Pancreas (tissue), 10 donors: ENCODE measurements around the gene CCDC106. TPM values are rescaled to one million over a fixed set of nuclear protein-coding genes. Genes with fewer than 3 reads are reported as not detected.

ENCODE experiments used
- ATAC-seq, 4 donors: fragments of 200-7000 bp; cut with Tn5 transposase; one replicate each; pipeline versions ENCODE4 v1.8.0 to v1.9.1; 2020; ENCODE audit warnings: mild to moderate bottlenecking in 4 of 4, moderate library complexity in 4 of 4
- DNase-seq, 6 donors: peaks; one replicate each; pipeline ENCODE4 v3.0.0-alpha.2; 2020
- FAIRE-seq: peaks from 2 replicates; lab custom pipeline; 2012; peaks lifted over from hg19 to GRCh38; lab: Jason Lieb, UNC
- H3K27ac ChIP-seq, 4 donors: fragments of 200-600 bp; sonication (generic); 1 replicate in 3 of 4; 2 replicates in 1 of 4; pipeline versions ENCODE4 v1.5.0 to v1.8.0; 2020
- H3K27me3 ChIP-seq, 4 donors: fragments of 200-600 bp; one replicate each; pipeline ENCODE4 v1.8.0; 2021
- H3K36me3 ChIP-seq, 3 donors: fragments of 200-600 bp; sonication (generic) in 1 of 3; one replicate each; pipeline versions ENCODE4 v1.5.0 to v1.8.0; 2020 to 2021
- H3K4me1 ChIP-seq, 3 donors: fragments of 200-600 bp; one replicate each; pipeline ENCODE4 v1.8.0; 2021
- H3K4me3 ChIP-seq, 4 donors: fragments of 200-600 bp; sonication (generic) in 2 of 4; one replicate each; pipeline versions ENCODE4 v1.5.0 to v1.8.0; 2020 to 2021
- H3K9me3 ChIP-seq, 4 donors: fragments of 200-600 bp; one replicate each; pipeline ENCODE4 v1.8.0; 2021
- WGBS, 2 donors: extraction: QIAGEN DNeasy Blood & Tissue Kit; methylation state at CpG; one replicate each; pipeline ENCODE4 v1.1.7; 2013; 5-methylcytosine and 5-hydroxymethylcytosine counted together
- intact Hi-C, 3 donors: fragments of 100-400 bp; cut with DNase I; formaldehyde crosslinking; loops; one replicate each; pipeline versions ENCODE4 v1.11.1 to v1.14.2; 2022
- polyA plus RNA-seq, 2 donors: library from polyadenylated mRNA; stranded (reverse); fragments of 200-250 nt; gene quantifications; one replicate each; pipeline ENCODE4 v1.2.3, GENCODE V29; 2013
- total RNA-seq, 6 donors: library from RNA; stranded (reverse); fragmentation: NEBNext Ultra II Directional in 4 of 6; extraction: Animal tissue kit (Norgen Biotek cat#: 25700) in 4 of 6; gene quantifications; one replicate each; pipeline versions ENCODE4 v1.2.1 to v1.2.4, GENCODE V29; 2021 to 2023
- TF ChIP-seq, protein P1 (sequence below), 4 donors: fragments of 200-600 bp; sonication (generic) in 3 of 4; IDR thresholded peaks; one replicate each; pipeline versions ENCODE4 v1.5.0 to v1.8.0; 2021; ENCODE audit warnings: antibody characterized with exemption in 4 of 4
- donor health status: healthy with polysubstance abuse.
- donor health status: DM: no; HTN: no; CAD: no; lungs with moderate emphysema.
- donor health status: DM: no; HTN: no; CAD: no.
- donor health status: control.
- donor health status: control.
- donor health status: Bipolar disorder and iron deficiency.
- donor health status: DM: yes; HTN: yes; CAD: no.
- donor health status: DM: no; HTN: no; CAD: no.
- donor health status: DM: no; HTN: no; CAD: no.
- donor health status: DM: yes; HTN: yes; CAD: no.

The CCDC106 gene
- total and polyA plus RNA-seq, 8 donors = 3.2 to 22.8 (median 5.4) TPM

DNA sequence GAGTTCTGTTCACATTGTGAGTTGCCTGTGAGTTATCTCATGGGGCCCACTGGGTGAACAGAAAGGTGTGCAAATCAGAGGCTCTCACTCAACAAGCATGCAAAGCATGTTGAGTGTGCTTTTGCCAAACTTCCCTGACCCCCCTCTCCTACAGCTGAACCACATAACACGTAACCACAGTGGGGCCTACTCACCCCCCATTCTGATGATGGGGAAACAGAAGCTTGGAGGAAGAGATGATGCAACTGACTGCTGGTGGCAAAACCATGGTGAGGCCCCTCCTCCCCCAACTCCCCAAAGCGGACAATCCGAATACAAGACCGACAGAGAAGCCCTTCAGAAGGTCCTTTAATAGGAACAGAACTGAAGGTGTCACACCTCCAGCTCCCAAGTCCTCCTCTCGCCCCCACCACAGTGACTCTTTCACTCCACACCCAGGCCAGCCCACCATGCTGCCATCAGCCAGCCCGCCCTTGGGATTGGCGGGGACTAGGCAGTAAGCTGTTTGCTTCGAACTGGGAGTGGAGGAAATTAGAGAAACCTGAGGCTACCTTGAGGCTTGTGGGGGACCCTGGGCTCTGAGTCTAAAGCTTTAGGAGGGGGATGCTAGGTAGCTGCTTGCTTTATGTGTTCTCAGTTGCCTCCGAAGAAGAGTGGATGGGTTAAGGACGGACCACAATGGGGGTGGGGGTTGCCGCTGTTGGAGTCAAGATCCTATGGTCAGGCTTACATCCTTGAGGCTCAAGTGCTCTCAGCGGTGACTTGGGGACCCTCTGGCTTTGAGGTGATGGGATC, 27.4 kb upstream of the CCDC106 start:
- H3K27me3 ChIP-seq = no peaks in the 10 kb centered on the region
- TF ChIP-seq, protein P1, sequence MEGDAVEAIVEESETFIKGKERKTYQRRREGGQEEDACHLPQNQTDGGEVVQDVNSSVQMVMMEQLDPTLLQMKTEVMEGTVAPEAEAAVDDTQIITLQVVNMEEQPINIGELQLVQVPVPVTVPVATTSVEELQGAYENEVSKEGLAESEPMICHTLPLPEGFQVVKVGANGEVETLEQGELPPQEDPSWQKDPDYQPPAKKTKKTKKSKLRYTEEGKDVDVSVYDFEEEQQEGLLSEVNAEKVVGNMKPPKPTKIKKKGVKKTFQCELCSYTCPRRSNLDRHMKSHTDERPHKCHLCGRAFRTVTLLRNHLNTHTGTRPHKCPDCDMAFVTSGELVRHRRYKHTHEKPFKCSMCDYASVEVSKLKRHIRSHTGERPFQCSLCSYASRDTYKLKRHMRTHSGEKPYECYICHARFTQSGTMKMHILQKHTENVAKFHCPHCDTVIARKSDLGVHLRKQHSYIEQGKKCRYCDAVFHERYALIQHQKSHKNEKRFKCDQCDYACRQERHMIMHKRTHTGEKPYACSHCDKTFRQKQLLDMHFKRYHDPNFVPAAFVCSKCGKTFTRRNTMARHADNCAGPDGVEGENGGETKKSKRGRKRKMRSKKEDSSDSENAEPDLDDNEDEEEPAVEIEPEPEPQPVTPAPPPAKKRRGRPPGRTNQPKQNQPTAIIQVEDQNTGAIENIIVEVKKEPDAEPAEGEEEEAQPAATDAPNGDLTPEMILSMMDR (IDR thresholded peaks at IDR 0.05) = no peak
- ATAC-seq (no peak), FAIRE-seq (no peak), DNase-seq (peak in 1 of 6 donors; percentile 20)
- H3K27ac ChIP-seq = no peak overlapping the region
- WGBS, 2 donors = 93 to 94% methylated on average over 12 of the region's 12 CpGs
- intact Hi-C loops = no loop called here
- H3K4me1 ChIP-seq = peaks cover 0 to 6% (median 0%) of the 10 kb centered on the region in 3 donors
- H3K36me3 ChIP-seq = peaks cover 0 to 24% (median 0%) of the 10 kb centered on the region in 3 donors
- no peaks in the 10 kb centered on the region for H3K9me3 ChIP-seq
- no peak overlapping the region for H3K4me3 ChIP-seq

DNA sequence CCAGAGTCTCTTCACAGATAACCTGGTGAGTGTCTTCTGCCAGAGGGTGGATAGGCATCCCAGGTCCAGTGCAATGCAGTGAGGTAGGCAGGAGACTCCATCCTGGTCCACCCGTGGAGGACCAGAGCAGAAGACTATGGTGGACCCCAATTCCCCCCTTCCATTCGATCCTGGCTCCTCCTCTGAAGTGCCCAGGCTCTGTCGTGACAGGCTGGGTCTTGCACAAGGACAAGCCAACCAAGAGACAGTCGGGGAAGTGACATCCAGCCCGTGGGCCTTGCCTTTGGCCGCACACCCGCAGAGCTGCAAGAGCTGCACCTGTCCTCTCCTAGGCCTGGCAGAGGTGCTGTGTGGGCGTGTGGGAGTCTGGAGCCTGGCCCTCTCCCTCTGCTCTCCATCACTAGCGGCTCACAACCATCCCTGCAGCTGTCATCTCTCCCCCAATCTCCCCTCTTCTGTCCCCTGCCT, 26.8 kb upstream of the CCDC106 start:
- Histone ChIP-seq H3K36me3 (peaks cover 0 to 19% (median 0%) of the 10 kb centered on the region in 3 donors), H3K27ac (no peak overlapping the region), H3K27me3 (no peaks in the 10 kb centered on the region), H3K4me3 (no peak overlapping the region), H3K4me1 (peaks cover 0 to 6% (median 0%) of the 10 kb centered on the region in 3 donors), H3K9me3 (no peaks in the 10 kb centered on the region)
- TF ChIP-seq, protein P1 (IDR thresholded peaks at IDR 0.05) = no peak
- ATAC-seq (no peak), DNase-seq (no peak), FAIRE-seq (no peak)
- WGBS, 2 donors = 81% methylated on average over 9 of the region's 9 CpGs
- intact Hi-C loops = no loop called here

GRCh38 chr19:55621673-55622231, 26.3 kb upstream of the CCDC106 start:
- FAIRE-seq = no peak
- DNase-seq = peak in 1 of 6 donors; percentile 65
- H3K27ac ChIP-seq = no peak overlapping the region
- TF ChIP-seq, protein P1 (IDR thresholded peaks at IDR 0.05) = no peak
- H3K36me3 ChIP-seq = peaks cover 0 to 14% (median 0%) of the 10 kb centered on the region in 3 donors
- peaks cover 0 to 6% (median 0%) of the 10 kb centered on the region in 3 donors for H3K4me1 ChIP-seq
- no peak overlapping the region for H3K4me3 ChIP-seq
- ATAC-seq = no peak
- H3K9me3 ChIP-seq = no peaks in the 10 kb centered on the region
- WGBS, 2 donors = 95 to 96% methylated on average over 55 of the region's 55 CpGs
- intact Hi-C loops = no loop called here
- H3K27me3 ChIP-seq = no peaks in the 10 kb centered on the region

DNA sequence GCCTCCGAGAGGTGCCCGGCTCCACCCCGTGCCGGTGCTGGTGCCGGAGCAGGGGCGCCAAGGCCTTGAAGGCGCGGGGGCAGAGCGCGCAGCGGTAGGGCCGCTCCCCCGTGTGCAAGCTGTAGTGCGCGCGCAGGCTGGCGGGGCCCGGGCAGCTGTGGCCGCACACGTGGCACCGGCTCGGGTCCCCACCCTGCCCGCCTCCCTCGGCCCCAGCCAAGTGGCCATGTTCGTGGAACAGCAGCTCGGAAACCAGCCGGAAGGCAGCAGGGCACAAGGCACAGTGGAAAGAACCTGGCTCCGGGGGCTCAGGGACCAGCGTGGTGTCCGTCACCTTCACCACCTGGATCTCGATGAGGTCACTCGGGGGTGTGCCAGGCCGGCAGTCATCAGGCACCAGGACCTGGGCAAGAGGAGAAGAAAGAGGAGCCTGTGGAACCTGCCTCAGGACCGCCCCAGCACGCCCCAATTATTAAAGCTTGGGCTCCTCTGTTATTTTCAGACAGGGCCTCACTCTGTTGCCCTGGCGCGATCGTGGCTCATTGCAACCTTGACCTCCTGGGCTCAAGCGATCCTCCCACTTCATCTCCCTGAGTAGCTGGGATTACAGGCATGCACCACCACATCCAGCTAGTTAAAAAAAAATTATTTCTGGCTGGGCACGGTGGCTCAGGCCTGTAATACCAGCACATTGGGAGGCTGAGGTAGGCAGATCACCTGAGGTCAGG, 25.6 kb upstream of the CCDC106 start:
- TF ChIP-seq, protein P1 (IDR thresholded peaks at IDR 0.05) = no peak
- intact Hi-C loops = no loop called here
- Histone ChIP-seq H3K36me3 (peaks cover 0 to 9% (median 0%) of the 10 kb centered on the region in 3 donors), H3K4me3 (no peak overlapping the region), H3K27me3 (no peaks in the 10 kb centered on the region), H3K4me1 (peaks cover 0 to 6% (median 0%) of the 10 kb centered on the region in 3 donors), H3K9me3 (no peaks in the 10 kb centered on the region), H3K27ac (no peak overlapping the region)
- WGBS, 2 donors = 90 to 91% methylated on average over 40 of the region's 40 CpGs
- DNase-seq = peak in 1 of 6 donors; percentile 49
- no peak for FAIRE-seq
- ATAC-seq = no peak
